ENCODE data around the gene ADCY1.

Gene ADCY1

GRCh38 chr7:45698303-45699014 is 124.3 kb downstream of the ADCY1 start:
- no peak for FAIRE-seq

- FAIRE-seq = no peak
Observed at GRCh38 chr7:45699015-45699309, 124.8 kb downstream of the ADCY1 start.

GRCh38 chr7:45699726-45700390 is 125.7 kb downstream of the ADCY1 start:
- FAIRE-seq = no peak

GRCh38 chr7:45700556-45700955 is 126.4 kb downstream of the ADCY1 start:
- no peak for FAIRE-seq

- FAIRE-seq = no peak
Observed at GRCh38 chr7:45701701-45702510, 127.7 kb downstream of the ADCY1 start.

GRCh38 chr7:45702751-45703150 is 128.6 kb downstream of the ADCY1 start:
- FAIRE-seq = no peak

GRCh38 chr7:45703373-45703821 is 129.2 kb downstream of the ADCY1 start:
- FAIRE-seq = no peak

GRCh38 chr7:45703911-45704682 is 129.9 kb downstream of the ADCY1 start:
- no peak for FAIRE-seq

GRCh38 chr7:45704683-45705016 is 130.5 kb downstream of the ADCY1 start:
- FAIRE-seq = no peak

GRCh38 chr7:45708046-45708950 is 134.1 kb downstream of the ADCY1 start:
- FAIRE-seq = no peak

- FAIRE-seq = no peak
Observed at GRCh38 chr7:45709168-45710042, 135.2 kb downstream of the ADCY1 start.

GRCh38 chr7:45710271-45711160 is 136.3 kb downstream of the ADCY1 start:
- FAIRE-seq = no peak

GRCh38 chr7:45711161-45711490 is 137.0 kb downstream of the ADCY1 start:
- FAIRE-seq = no peak

GRCh38 chr7:45712057-45712689 is 138.0 kb downstream of the ADCY1 start:
- peak; percentile 99 for FAIRE-seq

GRCh38 chr7:45712872-45713668 is 138.9 kb downstream of the ADCY1 start:
- no peak for FAIRE-seq

- FAIRE-seq = no peak
Observed at GRCh38 chr7:45713669-45714520, 139.7 kb downstream of the ADCY1 start.

- no peak for FAIRE-seq
Observed at GRCh38 chr7:45714521-45714820, 140.3 kb downstream of the ADCY1 start.
